LNCaP clone FGC (cell line): ENCODE results near the gene APOB.

ENCODE experiments used
- DNase-seq: peaks from one replicate; pipeline ENCODE4 v3.0.0-alpha.2; 2011; ENCODE audit warnings: low read depth
- H3K4me3 ChIP-seq: 2 replicates; pipeline ENCODE4 v1.5.1; 2011; ENCODE audit warnings: mild to moderate bottlenecking, low read depth, low read length, control low read depth
- CTCF ChIP-seq: IDR thresholded peaks from 2 replicates; pipeline ENCODE4 v1.5.1; 2012; ENCODE audit warnings: mild to moderate bottlenecking; ENCODE audit not compliant: control insufficient read depth, insufficient read depth; ENCODE audit errors: extremely low read depth

Gene APOB

GRCh38 chr2:21035974-21036707 lies 7.7 kb downstream of the APOB start:
- DNase-seq, result no peak
- no peak overlapping the region for H3K4me3 ChIP-seq
- TF ChIP-seq CTCF, result no peak

GRCh38 chr2:21035282-21035973 lies 8.4 kb downstream of the APOB start:
- TF ChIP-seq CTCF, result no peak
- no peak overlapping the region for H3K4me3 ChIP-seq
- DNase-seq, result no peak

GRCh38 chr2:21034972-21035279 lies 8.9 kb downstream of the APOB start:
- no peak for TF ChIP-seq CTCF
- DNase-seq, result no peak
- H3K4me3 ChIP-seq, result no peak overlapping the region

GRCh38 chr2:21034156-21034971 lies 9.5 kb downstream of the APOB start:
- no peak for DNase-seq
- H3K4me3 ChIP-seq, result no peak overlapping the region
- no peak for TF ChIP-seq CTCF

GRCh38 chr2:21033237-21034155 lies 10.4 kb downstream of the APOB start:
- DNase-seq, result no peak
- no peak for TF ChIP-seq CTCF
- H3K4me3 ChIP-seq, result no peak overlapping the region
